Stimulated activated CD8-positive, alpha-beta memory T cell treated with anti-CD3 and anti-CD28 coated beads, Interleukin-4, amount 100 ng/mL, for 1 hour (primary cell): ENCODE measurements around the gene CCL23.
"Not testable (repeated sequence)": the region's sequence is repeated elsewhere in the genome, so short reads cannot be mapped to it uniquely, and the experiment has no call there.

Experiments
- DNase-seq, 2 donors: peaks; one replicate each; pipeline ENCODE4 v3.0.0-alpha.2; 2020; ENCODE audit warnings: low read depth in 2 of 2, low spot score in 1 of 2

CCL23 gene, protein sequence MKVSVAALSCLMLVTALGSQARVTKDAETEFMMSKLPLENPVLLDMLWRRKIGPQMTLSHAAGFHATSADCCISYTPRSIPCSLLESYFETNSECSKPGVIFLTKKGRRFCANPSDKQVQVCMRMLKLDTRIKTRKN

GRCh38 chr17:36017799-36018198, at the start of gene CCL23:
CCL23 (minus strand) TSS chr17:36017972; CDS start chr17:36017897, 75 bp downstream.
- DNase-seq, result no peak

- peak in 1 of 2 donors; percentile 29 for DNase-seq
These were observed 48.7 kb upstream of the CCL23 start for GRCh38 chr17:36066365-36066985.

GRCh38 chr17:36063786-36064541, 46.2 kb upstream of the CCL23 start, which contains the start of gene CCL18:
CCL18 (plus strand) TSS chr17:36064272; CDS start chr17:36064343, 71 bp downstream.
- no peak for DNase-seq

DNA sequence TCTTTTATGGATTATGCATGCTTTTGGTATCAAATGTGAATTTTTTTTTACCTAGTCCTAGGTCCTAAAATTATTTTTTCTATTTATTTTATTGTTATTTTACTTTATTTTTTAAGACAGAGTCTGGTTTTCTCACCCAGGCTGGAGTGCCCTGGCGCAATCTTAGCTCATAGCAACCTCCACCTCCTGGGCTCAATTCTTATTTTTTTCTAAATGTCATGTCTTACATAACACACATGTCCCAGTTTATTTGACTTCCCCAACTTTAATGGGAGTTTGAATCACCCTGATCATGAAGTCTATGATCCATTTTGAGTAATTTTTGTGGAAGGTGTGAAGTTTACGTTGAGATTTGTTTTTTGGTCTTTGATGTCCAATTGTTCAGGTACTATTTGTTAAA, 43.0 kb upstream of the CCL23 start:
- no peak for DNase-seq

DNA sequence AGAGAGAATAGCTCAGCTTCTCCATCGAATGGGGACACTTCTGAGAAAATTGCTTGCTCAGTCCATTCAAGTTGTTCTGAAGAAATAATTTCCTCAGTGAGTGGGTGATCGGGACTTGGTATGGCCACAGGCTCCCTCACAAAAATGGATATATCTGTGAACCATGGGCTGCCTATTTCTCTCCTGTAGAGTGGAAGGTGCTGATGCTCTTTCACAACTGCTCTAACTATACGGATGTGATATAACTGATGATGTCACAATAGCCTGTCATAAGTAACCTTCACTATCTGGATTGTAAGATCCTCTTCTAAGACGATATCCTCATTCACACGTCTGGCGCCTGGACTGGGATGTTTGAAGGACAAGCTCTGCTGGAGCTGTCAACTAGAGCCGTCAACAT, 41.6 kb upstream of the CCL23 start:
- no peak for DNase-seq

- no peak for DNase-seq
These were observed 40.1 kb upstream of the CCL23 start for GRCh38 chr17:36057911-36058310.

- no peak for DNase-seq
These were observed 38.2 kb upstream of the CCL23 start for GRCh38 chr17:36055921-36056520.

DNA sequence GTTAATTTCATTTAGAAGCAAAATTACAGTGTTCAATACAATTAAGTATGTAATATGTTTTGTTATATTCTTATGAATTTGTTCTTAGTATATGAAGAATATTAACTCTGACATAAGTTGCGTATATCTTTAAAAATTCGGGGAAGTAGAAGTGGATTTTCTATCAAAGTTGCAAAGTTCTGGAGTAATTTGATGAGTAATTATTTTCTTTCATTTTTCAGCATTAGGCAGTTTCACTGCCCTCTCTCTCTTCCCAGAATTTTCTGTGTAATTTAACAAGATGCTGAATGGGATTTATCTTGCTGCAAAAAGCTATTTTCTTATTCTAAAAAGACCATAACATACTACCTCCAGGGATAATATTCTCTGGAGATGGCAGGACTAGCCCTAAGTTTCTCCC, 37.4 kb upstream of the CCL23 start:
- DNase-seq, result no peak

GRCh38 chr17:36049643-36050042, 31.9 kb upstream of the CCL23 start:
- DNase-seq, result no peak

GRCh38 chr17:36048066-36048465, 30.3 kb upstream of the CCL23 start:
- no peak for DNase-seq

DNA sequence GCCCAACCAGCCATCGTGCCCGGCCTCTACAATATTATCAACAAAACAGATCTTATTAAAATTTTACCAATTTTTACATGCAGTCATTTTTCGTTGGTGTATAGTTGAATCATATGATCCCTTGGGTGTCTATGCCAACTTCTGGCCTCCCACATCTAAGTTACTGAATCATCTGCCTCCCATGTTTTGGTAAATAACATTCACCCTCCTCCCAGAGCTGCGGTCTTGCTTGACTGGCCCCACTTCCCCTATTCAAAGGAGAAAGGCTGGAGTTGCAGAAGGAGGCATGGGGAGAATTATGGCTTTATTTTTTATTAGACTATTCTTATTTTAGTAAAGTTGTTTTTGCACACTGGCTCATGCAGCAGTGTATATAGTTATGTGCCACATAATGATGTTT, 18.5 kb upstream of the CCL23 start:
- no peak for DNase-seq

DNA sequence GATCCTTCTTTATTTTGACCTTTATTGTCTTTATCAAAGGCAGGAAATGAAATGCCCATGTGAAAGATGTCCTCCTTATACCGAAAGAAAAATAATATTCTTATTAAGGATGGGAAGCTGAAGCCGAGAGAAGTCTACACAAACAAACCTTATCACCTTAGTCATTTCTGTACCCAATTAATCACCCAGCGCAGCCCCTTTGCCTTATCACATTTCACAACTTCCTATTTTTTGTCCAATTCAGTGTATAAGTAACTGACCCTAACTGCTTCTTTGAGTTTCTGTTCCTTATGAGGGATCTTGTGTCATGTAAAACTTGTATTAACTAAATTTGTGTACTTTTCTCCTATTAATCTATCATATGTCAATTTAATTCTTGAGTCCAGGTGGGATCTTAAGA, 16.4 kb upstream of the CCL23 start:
- DNase-seq, result no peak

- no peak for DNase-seq
These were observed 13.2 kb upstream of the CCL23 start for GRCh38 chr17:36030956-36031355.

DNA sequence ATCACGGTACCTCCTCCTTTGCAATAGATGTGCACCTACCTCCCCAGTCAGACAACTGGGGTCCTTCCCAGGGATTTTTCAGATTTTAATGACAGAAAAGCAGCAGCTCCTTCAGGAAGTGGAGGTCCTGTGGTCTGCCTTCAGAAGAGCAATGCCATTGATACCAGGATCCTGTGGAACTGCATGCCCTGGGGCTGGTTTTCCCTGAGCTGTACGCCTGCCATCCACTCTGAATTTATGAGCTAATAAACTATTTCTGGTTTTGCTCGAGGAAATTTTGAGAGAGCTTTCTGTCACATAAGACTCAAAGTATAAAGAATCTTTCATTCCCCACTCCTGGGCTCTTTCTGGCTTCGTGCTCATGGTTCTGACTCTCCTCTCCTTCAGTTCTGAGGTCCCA, 10.0 kb upstream of the CCL23 start:
- DNase-seq, result no peak

GRCh38 chr17:36024106-36024869, 6.5 kb upstream of the CCL23 start:
- no peak for DNase-seq

- DNase-seq, result no peak
These were observed 1.7 kb upstream of the CCL23 start for GRCh38 chr17:36019423-36019822.

DNA sequence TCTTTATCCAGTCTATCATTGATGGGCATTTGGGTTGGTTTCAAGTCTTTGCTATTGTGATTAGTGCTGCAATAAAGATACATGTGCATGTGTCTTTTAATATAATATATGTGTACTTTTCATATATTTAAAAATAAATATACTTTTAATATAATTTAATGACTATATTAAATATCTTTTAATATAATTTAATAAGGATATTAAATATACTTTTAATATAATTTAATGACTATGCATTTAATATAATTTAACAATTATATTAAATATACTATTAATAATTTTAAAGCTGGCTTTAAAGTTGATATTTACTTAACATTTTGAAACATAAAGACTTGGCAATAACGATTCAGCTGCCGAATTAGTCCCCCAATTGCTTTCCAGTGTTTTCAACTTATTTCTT, 1.2 kb downstream of the CCL23 start:
- no peak for DNase-seq

DNA sequence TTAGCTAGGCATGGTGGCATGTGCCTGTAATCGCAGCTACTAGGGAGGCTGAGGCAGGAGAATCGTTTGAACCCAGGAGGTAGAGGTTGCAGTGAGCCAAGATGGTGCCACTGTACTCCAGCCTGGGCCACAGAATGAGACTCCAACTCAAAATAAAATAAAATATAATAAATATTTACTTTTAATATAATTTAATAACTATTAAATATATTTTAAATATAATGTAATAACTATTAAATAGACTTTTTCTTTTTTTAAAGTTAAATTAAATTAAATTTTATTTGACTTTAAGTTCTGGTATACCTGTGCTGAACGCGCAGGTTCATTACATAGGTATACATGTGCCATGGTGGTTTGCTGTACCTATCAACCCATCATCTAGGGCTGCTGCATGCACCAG, 1.9 kb downstream of the CCL23 start:
- not testable (repeated sequence) for DNase-seq

GRCh38 chr17:36014946-36015345, 2.8 kb downstream of the CCL23 start:
- no peak for DNase-seq

- no peak for DNase-seq
These were observed 6.6 kb downstream of the CCL23 start for GRCh38 chr17:36011201-36011600.

- no peak for DNase-seq
These were observed 8.6 kb downstream of the CCL23 start for GRCh38 chr17:36008998-36009665.
